GM12864 (cell line): ENCODE results near the gene STPG1.

Experiments used
- DNase-seq: peaks from one replicate; pipeline ENCODE4 v3.0.0-alpha.2; 2011; ENCODE audit warnings: low read depth
- H3K4me3 ChIP-seq: 2 replicates; pipeline ENCODE4 v1.5.1; 2011; ENCODE audit warnings: mild to moderate bottlenecking, low read depth, low read length, control low read depth
- CTCF ChIP-seq: IDR thresholded peaks from 2 replicates; pipeline ENCODE4 v1.5.1; 2011; ENCODE audit warnings: low read depth, mild to moderate bottlenecking, moderate library complexity, low read length, control low read depth, inconsistent platforms; ENCODE audit errors: missing control alignments

Gene STPG1

GRCh38 chr1:24325587-24326449 is 87.8 kb downstream of the STPG1 start:
- DNase-seq, result no peak
- no peak for TF ChIP-seq CTCF
- no peak overlapping the region for H3K4me3 ChIP-seq

DNA sequence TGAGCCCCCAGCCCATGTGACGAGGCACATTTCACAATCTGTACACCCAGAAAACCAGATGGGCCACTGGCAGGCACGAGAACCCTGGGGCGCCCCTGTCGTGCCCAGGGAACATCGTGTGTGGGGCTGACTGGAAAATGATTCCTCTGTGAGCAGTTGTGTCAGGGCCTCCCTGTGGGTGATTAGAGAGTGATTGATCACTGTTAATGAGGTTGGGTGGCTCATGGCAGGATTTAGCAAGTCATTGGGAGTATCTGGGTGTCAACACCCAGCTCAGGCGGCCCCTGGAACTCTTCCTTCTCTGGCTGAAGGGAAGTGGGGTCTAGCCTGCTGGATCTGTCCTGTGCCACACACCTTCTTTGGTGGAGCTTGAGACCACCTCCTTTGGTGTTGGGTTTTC is 88.7 kb downstream of the STPG1 start:
- H3K4me3 ChIP-seq, result no peak overlapping the region
- DNase-seq, result no peak
- TF ChIP-seq CTCF, result no peak

DNA sequence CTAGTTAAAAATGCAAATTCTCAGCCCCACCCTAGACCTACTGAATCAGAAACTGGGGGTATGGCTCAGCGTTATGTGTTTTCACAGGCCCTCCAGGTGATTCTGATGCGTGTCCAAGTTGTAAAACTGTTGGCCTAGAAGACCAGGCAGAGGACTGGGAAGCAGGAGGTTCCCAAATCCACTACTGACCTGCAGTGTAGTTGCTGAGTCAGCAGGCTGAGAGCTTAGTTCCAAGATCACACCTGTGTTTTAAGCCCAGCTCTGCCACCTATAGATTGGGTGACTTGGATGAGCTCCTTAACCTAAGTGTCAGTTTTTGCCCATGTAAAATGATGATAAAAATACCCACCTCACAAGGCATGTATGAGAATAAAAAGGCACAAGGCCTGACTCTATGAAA is 90.3 kb downstream of the STPG1 start:
- H3K4me3 ChIP-seq, result no peak overlapping the region
- TF ChIP-seq CTCF, result no peak
- DNase-seq, result no peak

GRCh38 chr1:24322470-24323177 is 91.0 kb downstream of the STPG1 start:
- no peak for TF ChIP-seq CTCF
- no peak for DNase-seq
- H3K4me3 ChIP-seq, result peak overlapping the region; percentile 25

DNA sequence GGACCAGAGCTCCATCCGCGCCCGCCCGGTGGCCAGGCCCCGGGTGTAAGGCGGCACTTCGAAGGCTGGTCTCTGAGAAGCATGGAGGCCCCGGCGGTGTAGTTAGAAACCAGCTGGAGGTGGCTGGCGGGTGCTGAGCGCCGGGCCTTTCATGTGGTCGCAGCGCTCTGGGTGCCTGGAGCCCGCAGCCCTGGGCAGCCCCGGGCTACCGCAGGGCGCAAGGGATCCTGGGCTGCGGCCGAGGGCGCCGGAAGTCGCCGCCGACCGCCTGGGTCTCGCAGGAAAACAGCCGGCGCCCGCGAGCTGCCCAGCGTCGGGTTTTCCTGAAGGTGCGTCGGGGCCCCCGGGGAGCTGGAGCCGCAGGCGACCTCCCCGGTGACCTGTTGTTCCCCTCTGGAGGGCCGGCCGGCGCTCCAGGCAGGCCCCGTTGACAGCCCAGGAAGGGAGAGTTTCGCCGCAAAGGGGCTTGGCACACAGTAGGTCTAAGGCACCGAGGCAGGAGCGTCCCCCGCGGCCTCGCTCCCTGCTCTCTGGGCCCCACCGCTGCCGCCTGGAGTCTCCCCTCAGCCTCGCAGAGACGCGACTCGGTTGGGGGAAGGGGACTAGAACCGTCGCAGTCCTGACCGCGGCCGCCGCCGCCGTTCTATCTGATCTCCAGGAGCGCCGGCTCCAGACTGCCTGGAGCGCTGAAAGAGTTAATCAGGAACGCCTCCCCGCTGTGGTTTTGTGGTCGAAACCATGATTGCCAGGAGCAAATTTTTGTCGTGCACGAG is 91.7 kb downstream of the STPG1 start:
- no peak for TF ChIP-seq CTCF
- peak overlapping the region; percentile 25 for H3K4me3 ChIP-seq
- peak; percentile 15 for DNase-seq

DNA sequence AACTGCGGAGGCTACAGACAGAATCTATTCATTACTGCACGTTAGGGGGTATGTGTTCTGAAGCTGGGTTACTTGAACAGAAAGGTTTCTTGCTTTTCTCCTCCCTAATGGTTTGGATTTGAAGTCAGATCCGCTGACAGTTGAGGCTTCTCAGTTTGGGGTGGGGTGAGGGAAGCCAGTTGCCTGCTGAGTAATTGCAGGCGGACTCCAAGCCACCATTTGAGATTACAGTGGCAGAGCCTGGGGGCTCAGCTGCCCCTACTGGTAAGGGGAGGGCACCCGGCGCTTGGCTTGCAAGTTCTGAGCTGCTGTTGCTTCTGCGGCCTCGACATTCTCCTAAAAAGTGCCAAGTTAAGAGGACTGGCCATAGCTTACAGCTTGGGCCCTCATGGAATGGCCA is 92.5 kb downstream of the STPG1 start:
- no peak for DNase-seq
- no peak for TF ChIP-seq CTCF
- H3K4me3 ChIP-seq, result no peak overlapping the region
